Glomerular endothelial cell (primary cell): ENCODE measurements around the gene IDE. TPM values are rescaled to one million over a fixed set of nuclear protein-coding genes. Genes with fewer than 3 reads are reported as not detected.
"Not testable (repeated sequence)": the region's sequence is repeated elsewhere in the genome, so short reads cannot be mapped to it uniquely, and the experiment has no call there.

Source experiments
- DNase-seq: peaks from one replicate; pipeline ENCODE4 v3.0.0-alpha.2; 2011; ENCODE audit warnings: low read depth, low spot score; ENCODE audit errors: extremely low read depth
- total RNA-seq: library from RNA; depleted of rRNA; stranded (reverse); fragments of >200 nt; gene quantifications from 2 replicates; pipeline ENCODE4 v1.2.3, GENCODE V29; 2015

Gene IDE
- total RNA-seq, 1 donor from 2014 or later: 30.7 TPM

- no peak for DNase-seq
Measured at GRCh38 chr10:92502296-92502808, 71.5 kb downstream of the IDE start.

DNA sequence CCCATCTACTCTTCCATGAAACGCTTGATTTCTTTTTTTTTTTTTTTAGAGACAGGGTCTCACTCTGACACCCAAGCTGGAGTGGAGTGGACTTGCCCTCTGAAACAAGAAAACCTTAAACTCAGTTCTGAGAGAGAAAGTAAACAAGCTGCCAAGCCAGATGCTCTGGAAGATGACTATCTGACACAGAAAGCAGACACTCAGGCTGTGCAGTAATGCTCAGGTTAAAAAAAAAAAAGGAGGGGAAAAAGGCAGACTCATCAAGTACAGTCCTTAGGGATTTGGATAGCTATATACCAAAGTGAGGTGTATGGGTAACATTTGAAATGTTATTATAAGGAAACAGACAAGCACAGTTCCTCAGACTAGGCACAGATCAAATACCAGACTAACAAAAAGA lies 80.5 kb downstream of the IDE start:
- no peak for DNase-seq

- DNase-seq: no peak
Measured at GRCh38 chr10:92492748-92493240, 81.1 kb downstream of the IDE start.

DNA sequence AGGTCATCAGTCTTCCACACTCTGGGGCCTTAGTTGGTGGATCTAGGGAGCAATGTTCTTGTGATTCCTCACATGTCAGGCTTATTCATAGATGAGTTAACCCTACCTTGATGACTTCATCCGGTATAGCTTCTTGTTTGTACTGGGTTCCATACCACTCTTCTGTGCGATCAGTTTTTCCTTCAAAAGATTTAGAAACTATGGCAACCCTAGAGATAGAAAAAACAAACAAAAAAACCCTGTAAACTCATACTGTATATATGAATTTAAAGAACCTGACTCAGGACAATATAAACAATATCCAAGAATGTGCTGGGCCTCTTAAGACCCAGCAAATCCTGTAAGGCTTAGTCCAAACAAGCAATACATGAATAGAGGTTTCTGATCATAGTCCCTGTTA lies 83.5 kb downstream of the IDE start:
- DNase-seq: no peak

- no peak for DNase-seq
Measured at GRCh38 chr10:92486637-92487036, 87.3 kb downstream of the IDE start.

DNA sequence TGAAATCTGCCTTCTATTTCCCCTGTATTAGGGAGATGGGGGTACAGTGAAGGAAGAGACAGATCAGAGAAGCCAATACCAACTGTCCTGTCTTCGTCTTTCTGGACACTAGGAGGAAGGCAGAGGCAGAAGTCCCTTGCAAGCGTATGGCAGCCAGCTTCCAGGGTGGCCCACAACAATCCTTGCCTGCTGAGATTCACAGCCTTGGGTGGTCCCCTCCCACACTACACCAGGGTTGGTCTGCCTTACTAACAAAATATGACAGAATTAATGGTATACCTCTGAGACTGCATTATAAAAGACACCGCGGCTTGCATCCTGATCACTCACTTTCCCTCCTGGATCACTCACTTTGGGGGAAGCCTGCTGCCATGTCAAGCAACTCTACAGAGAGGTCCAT lies 90.4 kb downstream of the IDE start:
- DNase-seq: no peak

DNA sequence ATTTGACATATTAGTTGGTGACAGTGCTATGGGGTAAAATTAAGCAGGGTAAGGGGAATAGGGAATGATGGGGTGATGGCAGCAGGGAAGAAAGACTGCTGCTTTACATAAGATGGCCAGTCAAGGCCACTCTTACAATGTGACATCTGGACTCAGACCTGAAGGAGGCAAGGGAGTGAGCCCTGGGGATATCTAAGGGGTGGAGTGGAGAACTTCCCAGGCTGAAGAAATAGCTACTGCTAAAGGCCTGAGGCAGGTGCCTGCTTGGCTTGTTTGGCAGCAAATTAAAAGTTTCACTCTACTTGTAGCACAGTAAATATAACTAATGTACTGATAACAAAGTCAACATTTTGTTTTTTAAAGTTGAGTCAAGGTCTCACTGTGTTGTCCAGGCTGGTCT lies 93.5 kb downstream of the IDE start:
- no peak for DNase-seq

DNA sequence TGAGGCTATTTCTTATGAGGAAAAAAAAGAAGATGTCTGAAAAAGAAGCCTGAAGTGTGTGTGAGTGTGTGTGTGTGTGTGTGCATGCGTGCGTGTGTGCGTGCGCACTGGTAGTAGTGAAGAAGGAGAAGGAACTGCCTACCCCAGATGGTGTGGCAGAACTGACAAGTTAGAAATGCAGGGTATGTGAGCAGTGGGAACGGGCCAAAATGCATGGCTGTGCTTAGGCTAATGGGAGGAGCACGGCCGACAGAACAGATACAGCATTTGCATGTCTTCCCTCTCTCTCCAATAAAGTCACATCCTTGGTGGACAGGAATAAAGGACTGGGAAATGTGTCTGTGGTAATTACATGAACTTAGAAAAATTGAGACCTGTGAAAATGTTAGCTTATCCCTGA lies 94.3 kb downstream of the IDE start:
- no peak for DNase-seq

DNA sequence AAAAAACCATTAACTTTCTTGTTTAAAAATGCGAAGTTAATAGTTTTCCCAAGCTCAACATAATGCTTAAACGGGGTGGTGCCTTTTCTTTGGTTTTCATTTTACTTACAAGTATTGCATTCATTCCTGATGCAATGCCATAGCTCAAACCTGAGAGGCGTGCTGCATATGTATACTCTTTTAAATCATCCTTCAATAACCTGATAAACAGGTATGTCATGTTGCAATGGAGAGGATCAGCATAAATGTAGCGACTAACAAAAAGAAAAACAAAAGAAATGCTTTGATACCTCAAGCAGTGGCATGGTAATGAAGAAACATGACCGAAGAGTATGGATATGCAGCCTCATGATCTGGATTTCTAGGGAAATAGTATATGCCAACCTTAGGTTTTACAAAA lies 95.4 kb downstream of the IDE start:
- no peak for DNase-seq

DNA sequence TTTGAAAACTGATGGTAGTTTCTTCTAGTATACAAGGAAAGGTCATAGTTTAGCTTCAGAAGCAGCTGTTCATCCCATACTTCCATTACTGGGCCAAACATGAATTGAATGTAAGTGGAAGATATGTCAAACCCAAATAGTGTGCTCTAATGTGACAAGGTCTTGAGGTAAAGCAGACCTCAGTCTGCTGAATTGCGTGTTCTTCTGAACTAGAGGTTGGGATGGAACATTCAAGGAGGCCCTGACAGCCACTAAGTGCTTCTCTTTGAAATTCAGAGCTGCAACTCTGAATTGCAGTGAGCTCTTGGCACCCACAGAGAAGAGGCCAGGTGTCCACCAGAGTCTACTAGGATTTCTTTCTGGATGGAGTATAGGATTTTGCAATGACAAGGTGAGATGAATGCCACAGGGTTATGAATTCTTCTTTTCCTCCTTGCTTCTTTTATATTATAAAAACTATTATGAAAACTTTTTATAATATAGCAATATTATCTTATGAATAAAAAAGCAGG lies 98.5 kb downstream of the IDE start:
- no peak for DNase-seq

DNA sequence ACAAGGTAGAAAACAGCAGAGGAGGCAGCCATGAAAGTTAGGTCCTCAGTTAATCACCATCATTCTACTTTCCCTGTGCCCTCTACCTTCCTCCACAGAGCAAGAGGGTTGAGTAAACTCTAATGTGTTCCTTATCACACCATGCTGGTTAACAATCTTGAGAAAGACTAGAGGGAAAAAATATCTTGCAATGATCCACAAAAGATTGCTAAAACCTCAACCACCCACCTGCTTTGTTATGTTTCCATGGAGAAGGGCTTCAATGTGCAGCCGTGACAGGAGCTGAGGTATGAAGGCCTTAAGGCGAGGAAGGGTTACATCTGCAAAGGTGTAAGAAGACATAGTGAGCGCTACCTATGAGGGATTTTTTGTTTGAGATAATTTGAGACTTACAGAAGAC lies 103.9 kb downstream of the IDE start:
- DNase-seq: no peak

DNA sequence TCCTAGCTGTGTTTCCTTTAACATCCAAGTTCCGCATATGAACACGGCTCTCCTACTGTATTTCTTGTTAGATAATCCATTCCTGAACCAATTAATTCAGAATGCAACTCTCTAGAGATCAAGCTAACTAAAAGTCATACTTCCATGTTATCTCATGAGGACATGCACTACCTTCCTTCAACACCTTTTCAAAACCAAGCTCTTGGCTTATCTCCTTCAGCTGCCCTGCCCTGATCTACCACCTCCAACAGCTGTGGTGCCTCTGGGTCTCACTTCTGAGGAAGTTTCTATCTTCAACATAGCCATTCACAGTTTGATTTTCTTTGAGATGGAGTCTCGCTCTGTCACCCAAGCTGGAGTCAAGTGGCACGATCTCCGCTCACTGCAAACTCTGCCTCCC lies 109.5 kb downstream of the IDE start:
- DNase-seq: no peak

- DNase-seq: no peak
Measured at GRCh38 chr10:92463582-92463981, 110.3 kb downstream of the IDE start.

- not testable (repeated sequence) for DNase-seq
Measured at GRCh38 chr10:92454955-92455354, 118.9 kb downstream of the IDE start.

GRCh38 chr10:92452313-92452712 lies 121.6 kb downstream of the IDE start:
- no peak for DNase-seq

DNA sequence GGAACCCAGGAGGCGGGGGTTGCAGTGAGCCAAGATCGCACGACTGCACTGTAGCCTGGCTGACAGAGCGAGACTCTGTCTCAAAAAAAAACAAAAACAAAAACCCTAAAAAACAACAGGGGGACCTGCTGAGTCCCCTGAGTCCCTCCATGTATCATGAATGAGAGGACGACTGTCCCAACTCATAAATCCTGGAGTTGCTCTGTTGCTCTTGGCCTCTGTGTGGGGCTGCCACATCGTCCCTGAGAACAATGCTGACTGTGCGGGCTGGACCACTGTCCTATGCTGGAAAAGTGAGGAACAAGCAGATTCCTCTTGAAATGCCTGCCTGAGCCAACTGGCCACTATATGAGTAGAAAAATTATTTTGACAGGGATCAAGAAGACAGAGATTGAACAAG lies 122.5 kb downstream of the IDE start:
- DNase-seq: no peak

GRCh38 chr10:92450896-92451295 lies 123.0 kb downstream of the IDE start:
- no peak for DNase-seq

- no peak for DNase-seq
Measured at GRCh38 chr10:92440578-92440977, 133.3 kb downstream of the IDE start.

GRCh38 chr10:92438220-92438619 lies 135.7 kb downstream of the IDE start:
- no peak for DNase-seq

DNA sequence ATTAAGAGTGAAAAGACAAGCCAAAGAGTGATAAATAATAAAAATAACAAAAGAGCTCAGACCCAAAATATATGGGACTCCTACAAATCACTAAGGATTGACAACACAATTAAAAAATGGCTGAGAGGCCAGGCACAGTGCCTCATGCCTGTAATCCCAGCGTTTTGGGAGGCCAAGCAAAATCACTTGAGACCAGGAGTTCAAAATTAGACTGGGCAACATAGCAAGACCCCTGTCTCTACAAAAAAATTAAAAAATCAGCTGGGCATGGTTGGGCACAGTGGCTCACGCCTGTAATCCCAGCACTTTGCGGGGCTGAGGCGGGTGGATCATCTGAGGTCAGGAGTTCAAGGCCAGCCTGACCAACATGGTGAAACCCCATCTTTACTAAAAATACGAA lies 137.3 kb downstream of the IDE start:
- DNase-seq: no peak

DNA sequence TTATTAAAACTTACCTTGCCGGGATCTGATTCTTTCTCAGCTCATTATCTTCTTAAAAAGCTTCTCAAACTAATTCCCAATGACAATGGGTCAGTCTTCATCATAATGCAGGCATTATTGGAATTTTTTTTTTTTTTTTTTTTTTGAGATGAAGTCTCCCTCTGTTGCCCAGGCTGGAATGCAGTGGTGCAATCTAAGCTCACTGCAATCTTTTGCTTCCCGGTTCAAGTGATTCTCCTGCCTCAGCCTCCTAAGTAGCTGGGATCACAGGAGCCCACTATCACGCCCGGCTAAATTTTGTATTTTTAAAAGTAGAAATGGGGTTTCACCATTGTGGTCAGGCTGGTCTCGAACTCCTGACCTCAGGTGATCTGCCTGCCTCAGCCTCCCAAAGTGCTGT lies 137.8 kb downstream of the IDE start:
- not testable (repeated sequence) for DNase-seq

GRCh38 chr10:92434385-92434784 lies 139.5 kb downstream of the IDE start:
- no peak for DNase-seq

DNA sequence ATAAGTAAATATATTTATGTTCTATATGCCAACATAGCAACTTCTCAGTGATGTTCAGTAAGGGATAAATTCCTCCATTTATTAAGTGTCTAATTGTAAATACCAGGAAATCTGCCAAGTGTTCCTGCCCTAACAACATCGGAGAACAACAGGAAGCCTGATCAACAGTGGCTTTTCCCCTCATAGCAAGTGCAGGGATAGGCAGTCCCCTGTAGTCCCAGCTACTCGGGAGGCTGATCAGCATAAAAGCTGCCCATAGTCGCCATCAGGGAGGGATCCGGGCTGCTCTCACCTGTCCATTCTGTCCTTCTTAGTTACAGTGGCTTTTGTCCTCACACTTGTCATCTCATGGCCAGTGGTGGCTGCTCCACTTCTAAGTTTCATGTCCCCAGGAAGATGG lies 141.3 kb downstream of the IDE start:
- DNase-seq: no peak
